ENCODE results near the gene RGS6. TPM values are rescaled to one million over a fixed set of nuclear protein-coding genes. Genes with fewer than 3 reads are reported as not detected.

RGS6 gene
- total RNA-seq, 3 donors from 2014 or later, result 3.4 to 9.2 (median 4.5) TPM

GRCh38 chr14:71891185-71891584, 41.0 kb upstream of the RGS6 start:
- no peak overlapping the region for H3K27ac ChIP-seq
- no peaks in the 10 kb centered on the region for H3K36me3 ChIP-seq
- H3K27me3 ChIP-seq, result no peaks in the 10 kb centered on the region
- TF ChIP-seq POLR2A (IDR thresholded peaks at IDR 0.05) (no peak), CTCF (IDR thresholded peaks at IDR 0.05) (no peak), POLR2AphosphoS5 (IDR thresholded peaks at IDR 0.05) (no peak)
- H3K9me3 ChIP-seq, result peaks cover 0 to 8% of the 10 kb centered on the region in 2 donors
- no peak overlapping the region for H3K4me3 ChIP-seq
- intact Hi-C loops (cut with DNase I; ENCODE audit: low total_unique reads), result no loop called here
- DNase-seq (ENCODE audit: low spot score in 2 of 2), result no peak
- no peaks in the 10 kb centered on the region for H3K4me1 ChIP-seq

GRCh38 chr14:71891970-71892369, 40.3 kb upstream of the RGS6 start:
- Histone ChIP-seq H3K4me1 (no peaks in the 10 kb centered on the region), H3K27me3 (no peaks in the 10 kb centered on the region), H3K4me3 (no peak overlapping the region), H3K9me3 (peaks cover 0 to 8% of the 10 kb centered on the region in 2 donors), H3K27ac (no peak overlapping the region), H3K36me3 (no peaks in the 10 kb centered on the region)
- no peak for DNase-seq (ENCODE audit: low spot score in 2 of 2)
- intact Hi-C loops (cut with DNase I; ENCODE audit: low total_unique reads), result no loop called here
- TF ChIP-seq POLR2A (IDR thresholded peaks at IDR 0.05) (no peak), CTCF (IDR thresholded peaks at IDR 0.05) (no peak), POLR2AphosphoS5 (IDR thresholded peaks at IDR 0.05) (no peak)

- Histone ChIP-seq H3K27ac (no peak overlapping the region), H3K4me3 (no peak overlapping the region), H3K4me1 (no peaks in the 10 kb centered on the region), H3K36me3 (no peaks in the 10 kb centered on the region), H3K27me3 (no peaks in the 10 kb centered on the region), H3K9me3 (peaks cover 0 to 3% of the 10 kb centered on the region in 2 donors)
- TF ChIP-seq POLR2AphosphoS5 (IDR thresholded peaks at IDR 0.05) (no peak), POLR2A (IDR thresholded peaks at IDR 0.05) (no peak), CTCF (IDR thresholded peaks at IDR 0.05) (no peak)
- DNase-seq (ENCODE audit: low spot score in 2 of 2), result no peak
- intact Hi-C loops (cut with DNase I; ENCODE audit: low total_unique reads), result no loop called here
Observed at GRCh38 chr14:71905031-71905430, 27.2 kb upstream of the RGS6 start.

- Histone ChIP-seq H3K9me3 (no peaks in the 10 kb centered on the region), H3K27me3 (no peaks in the 10 kb centered on the region), H3K27ac (peak overlapping the region in 1 of 2 donors; percentile 32), H3K4me3 (no peak overlapping the region), H3K36me3 (no peaks in the 10 kb centered on the region), H3K4me1 (no peaks in the 10 kb centered on the region)
- TF ChIP-seq POLR2AphosphoS5 (IDR thresholded peaks at IDR 0.05) (no peak), CTCF (IDR thresholded peaks at IDR 0.05) (no peak), POLR2A (IDR thresholded peaks at IDR 0.05) (no peak)
- DNase-seq (ENCODE audit: low spot score in 2 of 2), result no peak
- intact Hi-C loops (cut with DNase I; ENCODE audit: low total_unique reads), result no loop called here
Observed at GRCh38 chr14:71905860-71906259, 26.4 kb upstream of the RGS6 start.

- Histone ChIP-seq H3K4me1 (no peaks in the 10 kb centered on the region), H3K27ac (no peak overlapping the region), H3K36me3 (no peaks in the 10 kb centered on the region), H3K9me3 (no peaks in the 10 kb centered on the region), H3K4me3 (no peak overlapping the region), H3K27me3 (no peaks in the 10 kb centered on the region)
- DNase-seq (ENCODE audit: low spot score in 2 of 2), result no peak
- TF ChIP-seq POLR2A (IDR thresholded peaks at IDR 0.05), result no peak
- no peak for TF ChIP-seq CTCF (IDR thresholded peaks at IDR 0.05)
- TF ChIP-seq POLR2AphosphoS5 (IDR thresholded peaks at IDR 0.05), result no peak
- intact Hi-C loops (cut with DNase I; ENCODE audit: low total_unique reads), result no loop called here
Observed at GRCh38 chr14:71907793-71908515, 24.3 kb upstream of the RGS6 start.

All from breast epithelium (tissue), 4 donors.